Measurements from ENCODE around the gene DOCK3. TPM values are rescaled to one million over a fixed set of nuclear protein-coding genes. Genes with fewer than 3 reads are reported as not detected.
"Not testable (repeated sequence)": the region's sequence is repeated elsewhere in the genome, so short reads cannot be mapped to it uniquely, and the experiment has no call there.

The DOCK3 gene
- total RNA-seq, 3 donors from 2014 or later (not counting 1 experiment from before 2014, with no cell fraction given): 1.4 to 2.4 (median 1.7) TPM

DNA sequence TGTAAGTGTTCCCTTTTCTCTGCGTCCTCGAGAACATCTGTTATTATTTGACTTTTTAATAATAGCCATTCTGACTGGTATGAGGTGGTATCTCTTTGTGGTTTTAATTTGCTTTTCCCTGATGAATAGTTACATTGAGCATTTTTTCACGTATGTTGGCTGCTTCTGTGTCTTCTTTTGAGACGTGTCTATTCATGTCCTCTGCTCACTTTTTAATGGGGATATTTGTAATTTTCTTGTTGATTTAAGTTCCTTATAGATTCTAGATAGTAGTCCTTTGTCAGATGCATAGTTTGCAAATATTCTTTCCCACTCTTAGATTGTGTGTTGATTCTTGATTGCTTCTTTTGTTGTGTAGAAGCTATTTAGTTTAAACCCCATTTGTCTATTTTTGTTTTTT is 179.2 kb downstream of the DOCK3 start:
- intact Hi-C loops (cut with micrococcal nuclease): no loop called here
- Mint-ChIP-seq H3K27ac (no peak overlapping the region), H3K4me1 (no peaks in the 10 kb centered on the region), H3K36me3 (no peaks in the 10 kb centered on the region), H3K27me3 (ENCODE audit: low read depth in 2 of 2) (peaks cover 0 to 7% of the 10 kb centered on the region in 2 donors), H3K9me3 (no peaks in the 10 kb centered on the region), H3K4me3 (no peak overlapping the region)
- WGBS (ENCODE audit: insufficient coverage): 100% methylated on average over 1 of the region's 4 CpGs
- DNase-seq: no peak
- Histone ChIP-seq H3K4me3 (ENCODE audit: low read length) (no peak overlapping the region), H3K36me3 (ENCODE audit: control insufficient read depth, insufficient read depth, low read length) (no peaks in the 10 kb centered on the region), H3K27me3 (ENCODE audit: control insufficient read depth, insufficient read depth, low read length) (no peaks in the 10 kb centered on the region), H3K4me1 (ENCODE audit: control insufficient read depth, insufficient read depth, low read length) (no peaks in the 10 kb centered on the region), H3K27ac (ENCODE audit: low read length) (no peak overlapping the region), H3K9me3 (ENCODE audit: control insufficient read depth, insufficient read depth, low read length) (no peaks in the 10 kb centered on the region)
- ATAC-seq: no peak
- TF ChIP-seq CTCF (IDR thresholded peaks at IDR 0.05): no peak

DNA sequence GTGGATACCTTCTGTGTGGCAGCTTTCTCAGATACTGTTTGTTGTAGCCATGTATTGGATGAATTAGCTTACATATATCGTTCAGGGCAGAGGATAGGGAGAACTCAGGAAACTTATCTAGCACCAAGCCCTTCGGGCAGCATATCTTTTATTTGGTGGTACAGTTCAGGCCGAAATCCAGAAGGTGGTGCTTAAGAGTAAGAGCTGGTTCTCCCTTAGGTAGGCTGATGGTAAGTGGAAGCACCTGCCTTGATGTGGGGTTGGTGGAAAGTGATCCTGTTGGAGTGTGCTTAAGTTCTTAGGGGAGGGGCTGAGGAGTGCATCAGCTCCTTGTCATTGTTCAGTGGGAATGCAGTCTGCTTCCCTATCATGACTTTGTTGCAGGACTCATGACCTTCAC is 187.5 kb downstream of the DOCK3 start:
- no peaks in the 10 kb centered on the region for H3K4me1 Mint-ChIP-seq

DNA sequence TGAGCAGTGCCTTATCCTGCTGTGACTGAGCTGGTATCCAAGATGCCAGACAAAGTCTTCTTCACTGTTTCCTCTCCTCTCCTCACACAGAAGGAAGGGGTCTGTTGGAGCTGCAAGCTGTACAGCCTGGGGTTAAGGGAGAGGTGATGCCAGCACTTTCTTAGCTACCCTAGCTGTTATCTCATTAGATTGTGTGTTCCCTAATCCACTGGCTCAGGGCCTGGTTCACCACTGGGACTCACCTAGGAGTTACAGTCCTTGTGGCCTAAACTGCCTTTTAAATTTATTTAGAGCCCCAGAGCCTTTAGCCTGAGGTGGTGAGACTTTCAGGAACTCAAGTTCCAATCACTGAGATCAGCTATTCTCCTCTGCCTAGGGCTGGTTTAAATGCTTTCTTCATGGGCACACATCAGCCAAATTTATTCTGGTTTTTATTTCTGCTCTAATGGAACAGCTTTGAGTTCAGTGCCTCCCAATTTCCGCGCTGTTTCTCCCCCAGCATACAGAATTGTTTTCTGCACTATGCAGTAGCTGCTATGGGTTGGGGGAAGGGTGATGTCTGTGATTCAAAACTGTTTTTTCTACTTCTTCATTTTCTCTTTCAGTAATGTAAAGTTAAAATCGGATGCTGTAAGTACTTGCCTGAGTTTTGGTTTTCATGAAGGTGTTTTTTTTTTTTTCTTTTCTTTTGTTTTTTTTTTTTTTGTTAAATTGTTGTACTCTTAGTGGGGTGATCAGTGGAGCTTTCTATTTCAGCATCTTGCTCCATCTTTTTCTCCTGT is 198.8 kb downstream of the DOCK3 start:
- DNase-seq: no peak
- H3K27ac ChIP-seq (ENCODE audit: low read length): no peak overlapping the region
- no peak overlapping the region for H3K4me3 Mint-ChIP-seq
- TF ChIP-seq CTCF (IDR thresholded peaks at IDR 0.05): no peak
- intact Hi-C loops (cut with micrococcal nuclease): no loop called here
- H3K36me3 ChIP-seq (ENCODE audit: control insufficient read depth, insufficient read depth, low read length): no peaks in the 10 kb centered on the region
- H3K4me1 Mint-ChIP-seq: no peaks in the 10 kb centered on the region
- H3K27me3 ChIP-seq (ENCODE audit: control insufficient read depth, insufficient read depth, low read length): no peaks in the 10 kb centered on the region
- ATAC-seq: no peak
- peaks cover 9% of the 10 kb centered on the region for H3K36me3 Mint-ChIP-seq
- H3K27me3 Mint-ChIP-seq (ENCODE audit: low read depth in 2 of 2): peaks cover 22 to 34% of the 10 kb centered on the region in 2 donors
- H3K9me3 Mint-ChIP-seq: no peaks in the 10 kb centered on the region
- 100% methylated on average over 1 of the region's 3 CpGs for WGBS (ENCODE audit: insufficient coverage)
- H3K27ac Mint-ChIP-seq: no peak overlapping the region
- H3K4me3 ChIP-seq (ENCODE audit: low read length): no peak overlapping the region
- no peaks in the 10 kb centered on the region for H3K9me3 ChIP-seq (ENCODE audit: control insufficient read depth, insufficient read depth, low read length)
- no peaks in the 10 kb centered on the region for H3K4me1 ChIP-seq (ENCODE audit: control insufficient read depth, insufficient read depth, low read length)

More for the DNA sequence above, 187.5 kb downstream of the DOCK3 start:
- no peak overlapping the region for H3K4me3 ChIP-seq (ENCODE audit: low read length)
- intact Hi-C loops (cut with micrococcal nuclease): no loop called here
- H3K27ac ChIP-seq (ENCODE audit: low read length): no peak overlapping the region
- no peaks in the 10 kb centered on the region for H3K9me3 ChIP-seq (ENCODE audit: control insufficient read depth, insufficient read depth, low read length)
- Mint-ChIP-seq H3K9me3 (no peaks in the 10 kb centered on the region), H3K36me3 (no peaks in the 10 kb centered on the region), H3K27ac (no peak overlapping the region), H3K27me3 (ENCODE audit: low read depth in 2 of 2) (peaks cover 3 to 17% of the 10 kb centered on the region in 2 donors), H3K4me3 (no peak overlapping the region)
- no peaks in the 10 kb centered on the region for H3K27me3 ChIP-seq (ENCODE audit: control insufficient read depth, insufficient read depth, low read length)
- H3K4me1 ChIP-seq (ENCODE audit: control insufficient read depth, insufficient read depth, low read length): no peaks in the 10 kb centered on the region
- ATAC-seq (no peak), DNase-seq (no peak)
- 73% methylated on average over 3 of the region's 3 CpGs for WGBS (ENCODE audit: insufficient coverage)
- TF ChIP-seq CTCF (IDR thresholded peaks at IDR 0.05): no peak
- no peaks in the 10 kb centered on the region for H3K36me3 ChIP-seq (ENCODE audit: control insufficient read depth, insufficient read depth, low read length)

GRCh38 chr3:50874876-50875275 is 200.1 kb downstream of the DOCK3 start:
- H3K36me3 Mint-ChIP-seq; DNase-seq; H3K27ac Mint-ChIP-seq; H3K27me3 ChIP-seq (ENCODE audit: control insufficient read depth, insufficient read depth, low read length); ATAC-seq; H3K36me3 ChIP-seq (ENCODE audit: control insufficient read depth, insufficient read depth, low read length); H3K4me1 ChIP-seq (ENCODE audit: control insufficient read depth, insufficient read depth, low read length); H3K27ac ChIP-seq (ENCODE audit: low read length); H3K4me3 Mint-ChIP-seq; H3K9me3 ChIP-seq (ENCODE audit: control insufficient read depth, insufficient read depth, low read length); H3K4me3 ChIP-seq (ENCODE audit: low read length); H3K4me1 Mint-ChIP-seq; H3K9me3 Mint-ChIP-seq; intact Hi-C loops (cut with micrococcal nuclease): not testable (repeated sequence)
- WGBS (ENCODE audit: insufficient coverage): 98% methylated on average over 5 of the region's 7 CpGs
- H3K27me3 Mint-ChIP-seq (ENCODE audit: low read depth in 2 of 2): peaks cover 19 to 31% of the 10 kb centered on the region in 2 donors
